HepG2 (cell line): ENCODE results near the gene TKFC. TPM values are rescaled to one million over a fixed set of nuclear protein-coding genes. Genes with fewer than 3 reads are reported as not detected.

Experiments
- ATAC-seq: fragments of 200-7000 bp; cut with Tn5 transposase; 3 replicates; pipeline ENCODE4 v1.9.1; 2020; ENCODE audit warnings: mild to moderate bottlenecking, moderate library complexity
- BruUV-seq: library from RNA; stranded (reverse); fragments of 400-500 nt; replicated peaks from 2 replicates; lab custom pipeline; 2021; lab: Mats Ljungman, UMichigan
- CTCF ChIA-PET: fragments of 300-600 bp; formaldehyde crosslinking; extraction: SDS; loops from one replicate; lab custom pipeline; 2021; ENCODE audit warnings: low total read pairs, inconsistent platforms, low intra/inter-chr PET ratio; lab: Yijun Ruan, JAX
- POLR2A ChIA-PET: fragments of 350-600 bp; sonication (Branson Sonifier 250); formaldehyde crosslinking; loops from one replicate; lab custom pipeline; 2020; ENCODE audit warnings: antibody characterized with exemption, inconsistent platforms; lab: Yijun Ruan, JAX
- DNase-seq: peaks from one replicate; pipeline ENCODE4 v3.0.0-alpha.2; 2015; ENCODE audit warnings: low spot score
- FAIRE-seq: peaks from 3 replicates; lab custom pipeline; 2011; peaks lifted over from hg19 to GRCh38; lab: Jason Lieb, UNC
- H2AFZ ChIP-seq: one replicate; pipeline ENCODE4 v1.6.1; 2011; ENCODE audit warnings: low read length, inconsistent platforms
- H3K27ac ChIP-seq: fragments of 300-600 bp; 3 replicates; pipeline ENCODE4 v1.8.0; 2011; ENCODE audit warnings: mixed run types, mild to moderate bottlenecking, mixed read lengths, low read length, inconsistent platforms; ENCODE audit not compliant: insufficient read depth; ENCODE audit errors: extremely low read length
- H3K27me3 ChIP-seq, 2 experiments: fragments of 200-600 bp in 1 of 2; 2 replicates in 1 of 2; 3 replicates in 1 of 2; pipeline versions ENCODE4 v1.6.0 to v1.8.0; 2011; ENCODE audit warnings: low read length in 2 of 2, mild to moderate bottlenecking in 2 of 2, moderate library complexity in 2 of 2, inconsistent platforms in 1 of 2; ENCODE audit not compliant: insufficient read depth in 2 of 2, control insufficient read depth in 1 of 2
- H3K36me3 ChIP-seq, 2 experiments: fragments of 200-600 bp in 1 of 2; replicated peaks in 1 of 2; 2 replicates in 1 of 2; 3 replicates in 1 of 2; pipeline versions ENCODE4 v1.5.1 to v1.8.0; 2011; ENCODE audit warnings: low read length in 2 of 2, inconsistent platforms in 1 of 2; ENCODE audit not compliant: insufficient read depth in 2 of 2, control insufficient read depth in 1 of 2
- H3K4me1 ChIP-seq: 2 replicates; pipeline ENCODE4 v1.5.1; 2012; ENCODE audit warnings: low read length, inconsistent platforms; ENCODE audit not compliant: insufficient read depth
- H3K4me2 ChIP-seq: 2 replicates; pipeline ENCODE4 v1.6.0; 2011; ENCODE audit warnings: low read depth, low read length, inconsistent platforms
- H3K4me3 ChIP-seq, 3 experiments: fragments of 200-600 bp in 1 of 3; sonication (generic), shearing (Covaris generic) in 1 of 3; replicated peaks in 1 of 3; 2 replicates each; pipeline ENCODE4 v1.5.1; 2011 to 2016; ENCODE audit warnings: low read length in 3 of 3, inconsistent platforms in 2 of 3, low read depth in 2 of 3, mild to moderate bottlenecking in 2 of 3, control low read depth in 1 of 3, mixed read lengths in 1 of 3; ENCODE audit not compliant: insufficient read depth in 1 of 3
- H3K79me2 ChIP-seq: one replicate; pipeline ENCODE4 v1.6.1; 2011; ENCODE audit warnings: low read length, inconsistent platforms; ENCODE audit not compliant: insufficient read depth
- H3K9ac ChIP-seq: 2 replicates; pipeline ENCODE4 v1.6.0; 2011; ENCODE audit warnings: mild to moderate bottlenecking, low read depth, low read length, inconsistent platforms; ENCODE audit not compliant: insufficient read depth
- H3K9me3 ChIP-seq: 2 replicates; pipeline ENCODE4 v1.5.1; 2012; ENCODE audit warnings: mild to moderate bottlenecking, low read length
- H4K20me1 ChIP-seq: 2 replicates; pipeline ENCODE4 v1.6.0; 2011; ENCODE audit warnings: inconsistent platforms, mild to moderate bottlenecking, low read length, moderate library complexity; ENCODE audit not compliant: insufficient read depth
- AGO2 ChIP-seq: fragments of 200-400 bp; formaldehyde crosslinking; optimal IDR thresholded peaks from 2 replicates; pipeline ENCODE3; 2017; ENCODE audit warnings: mild to moderate bottlenecking, low read depth, low read length, moderate library complexity
- BORCS8-MEF2B ChIP-seq: sonication (generic); formaldehyde crosslinking; IDR thresholded peaks from 2 replicates; pipeline ENCODE4 v1.8.0; 2022; ENCODE audit warnings: mild to moderate bottlenecking, missing genetic modification reagents
- KDM4B ChIP-seq: sonication (generic); formaldehyde crosslinking; IDR thresholded peaks from 2 replicates; pipeline ENCODE4 v1.4.0; 2020; ENCODE audit warnings: missing genetic modification reagents
- RBFOX2 ChIP-seq: fragments of 200-400 bp; formaldehyde crosslinking; IDR thresholded peaks from 2 replicates; pipeline ENCODE4 v1.6.1; 2017; ENCODE audit warnings: low read depth, mild to moderate bottlenecking, low read length
- RBM22 ChIP-seq: fragments of 200-400 bp; formaldehyde crosslinking; optimal IDR thresholded peaks from 2 replicates; pipeline ENCODE3; 2017; ENCODE audit warnings: mild to moderate bottlenecking, low read length, moderate library complexity
- WGBS: methylation state at CpG from one replicate; pipeline ENCODE4 v1.1.6; 2017; ENCODE audit warnings: low lambda C conversion rate; 5-methylcytosine and 5-hydroxymethylcytosine counted together
- in situ Hi-C: cut with HindIII; loops from 2 replicates; pipeline ENCODE4 v1.10.0; 2017; ENCODE audit warnings: low pct_unique_long_range_greater_than_20kb; ENCODE audit not compliant: extremely low pct_ligation_motif_present
- intact Hi-C: fragments of 100-400 bp; cut with micrococcal nuclease; formaldehyde crosslinking; loops from one replicate; pipeline ENCODE4 v1.10.0; 2022; ENCODE audit not compliant: unreplicated experiment
- polyA plus RNA-seq, 8 experiments: library from polyadenylated mRNA; depleted of rRNA in 3 of 8; stranded (reverse) in 7 of 8; unstranded in 1 of 8; fragments of >200 nt; fragmentation: Illumina TruSeq in 4 of 8; extraction: Trizol in 4 of 8; gene quantifications; 2 replicates each; pipeline versions ENCODE4 v1.2.1 to v1.2.3, GENCODE V29; 2011 to 2016; ENCODE audit warnings: low read depth in 4 of 8, missing spikeins in 1 of 8, mixed read lengths in 1 of 8; ENCODE audit not compliant: insufficient read depth in 1 of 8
- total RNA-seq, 5 experiments: library from RNA; depleted of rRNA; stranded (reverse); fragments of >200 nt; fragmentation: Illumina TruSeq; extraction: Trizol; gene quantifications; 2 replicates each; pipeline ENCODE4 v1.2.3, GENCODE V29; 2016; ENCODE audit warnings: low read depth in 1 of 5
- TF ChIP-seq, protein P1 (sequence below): sonication (generic); formaldehyde crosslinking; IDR thresholded peaks from 2 replicates; pipeline ENCODE4 v1.4.0; 2020; ENCODE audit warnings: missing genetic modification reagents; ENCODE audit errors: not compliant biosample characterization

TKFC gene
- total and polyA plus RNA-seq, 2 of the 13 experiments (the other 11 are each of a cell fraction or from before 2014, with no cell fraction given), result 147 to 197 TPM

DNA sequence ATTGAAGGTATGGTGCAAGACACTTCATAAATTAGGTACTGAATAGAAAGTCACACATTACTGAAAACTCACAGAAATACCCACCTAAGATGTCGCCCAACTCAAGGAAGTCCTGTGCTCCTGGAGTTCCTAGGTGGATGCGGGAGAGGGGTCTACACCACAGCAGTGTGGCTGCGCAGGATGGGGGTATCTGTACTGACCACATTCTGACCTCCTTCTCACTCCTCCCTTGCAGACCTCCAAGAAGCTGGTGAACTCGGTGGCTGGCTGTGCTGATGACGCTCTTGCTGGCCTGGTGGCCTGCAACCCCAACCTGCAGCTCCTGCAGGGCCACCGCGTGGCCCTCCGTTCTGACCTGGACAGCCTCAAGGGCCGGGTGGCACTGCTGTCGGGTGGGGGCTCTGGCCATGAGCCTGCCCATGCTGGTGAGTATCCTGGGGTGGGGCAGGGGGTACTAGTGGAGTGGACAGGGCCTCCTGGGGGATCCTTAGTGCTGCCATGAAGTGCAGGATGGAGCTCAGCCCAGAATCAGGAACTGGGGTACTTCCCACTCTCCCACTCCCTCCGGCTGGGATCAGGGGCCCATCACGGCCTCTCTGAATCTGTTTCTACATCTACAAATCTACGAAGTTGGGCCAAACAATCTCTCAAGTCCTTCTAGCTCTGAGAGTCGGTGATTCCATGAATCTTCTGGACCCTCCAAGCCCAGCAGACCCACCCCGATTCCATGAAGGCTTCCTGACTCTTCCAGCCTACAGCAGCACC, 4.9 kb downstream of the TKFC start:
- CTCF ChIA-PET, result interaction anchor here (4.1 kb wide), 1 partner anchor 47 kb away, joined by 69 read pairs; no protein-coding TSS in a partner anchor
- Histone ChIP-seq H3K9me3 (no peaks in the 10 kb centered on the region), H3K4me3 (no peak overlapping the region), H2AFZ (no peak overlapping the region), H4K20me1 (0 out of 2 replicates have a peak, but pooled peaks cover 4% of the 10 kb centered on the region), H3K4me1 (peaks cover 33% of the 10 kb centered on the region)
- no peak for DNase-seq
- TF ChIP-seq, protein P1, sequence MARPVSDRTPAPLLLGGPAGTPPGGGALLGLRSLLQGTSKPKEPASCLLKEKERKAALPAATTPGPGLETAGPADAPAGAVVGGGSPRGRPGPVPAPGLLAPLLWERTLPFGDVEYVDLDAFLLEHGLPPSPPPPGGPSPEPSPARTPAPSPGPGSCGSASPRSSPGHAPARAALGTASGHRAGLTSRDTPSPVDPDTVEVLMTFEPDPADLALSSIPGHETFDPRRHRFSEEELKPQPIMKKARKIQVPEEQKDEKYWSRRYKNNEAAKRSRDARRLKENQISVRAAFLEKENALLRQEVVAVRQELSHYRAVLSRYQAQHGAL (CRISPR knock-in tag), result no peak
- TF ChIP-seq KDM4B, result no peak
- TF ChIP-seq AGO2, result peak; percentile 38
- peak; percentile 55; the same call in 1 of the 2 replicates for TF ChIP-seq RBFOX2
- TF ChIP-seq RBM22, result peak; percentile 48
- TF ChIP-seq BORCS8-MEF2B (CRISPR knock-in tag), result no peak
- TF ChIP-seq, all 625 proteins: peak for 3
- in situ Hi-C loops, result loop anchor here (5.0 kb wide), 1 partner anchor 49 kb away; no protein-coding TSS in a partner anchor
- no peaks in the 10 kb centered on the region; a peak in 1 of 5 replicates for H3K27me3 ChIP-seq
- 98% methylated on average over 11 of the region's 15 CpGs for WGBS
- FAIRE-seq (no peak), ATAC-seq (no peak)
- no peak overlapping the region for H3K9ac ChIP-seq
- intact Hi-C loops, result loop anchor here (2.0 to 10.0 kb wide), 2 partner anchors 55 to 83 kb away; partner anchors contain the start of gene TMEM216
- H3K79me2 ChIP-seq, result peaks cover 44% of the 10 kb centered on the region
- no peak overlapping the region for H3K4me2 ChIP-seq
- H3K27ac ChIP-seq, result no peak overlapping the region
- BruUV-seq, result no TSS peak
- peaks cover 30 to 48% of the 10 kb centered on the region in 2 experiments for H3K36me3 ChIP-seq
- POLR2A ChIA-PET, result interaction anchor here (1.0 to 1.3 kb wide), 4 partner anchors 11 to 54 kb away, joined by 3 to 5 read pairs (median 3); partner anchors contain the start of genes TMEM138 and TMEM216
